ENCODE results near the gene GSG1. TPM values are rescaled to one million over a fixed set of nuclear protein-coding genes. Genes with fewer than 3 reads are reported as not detected.

Gene GSG1
- total RNA-seq, 1 experiment from 2014 or later, result not detected

DNA sequence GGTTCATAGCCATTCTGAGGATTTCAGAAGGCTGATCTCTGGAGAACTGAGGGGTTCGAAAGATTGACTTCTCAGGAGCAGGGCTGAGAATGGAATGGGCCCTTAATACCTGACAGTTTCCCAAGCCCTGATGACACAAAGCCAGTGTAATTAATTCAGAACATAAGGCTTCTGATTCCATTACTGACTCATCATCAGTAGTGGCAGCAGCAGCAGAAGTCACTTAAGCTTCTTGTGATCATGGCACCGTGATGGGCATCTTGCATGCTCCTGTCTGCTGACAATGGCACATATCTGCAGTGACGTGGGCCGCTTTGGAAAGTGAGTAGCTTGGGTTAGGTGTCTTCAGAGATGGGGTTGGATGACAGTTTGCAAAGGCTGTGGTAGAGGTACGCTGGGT, 38.2 kb upstream of the GSG1 start:
- intact Hi-C loops (cut with micrococcal nuclease), result no loop called here
- no peak overlapping the region for H2AFZ ChIP-seq (ENCODE audit: low read depth, low read length, poor library complexity, severe bottlenecking)
- ChIA-PET RAD21 (ENCODE audit: low non-redundant PET in 1 of 2, low total read pairs in 2 of 2, uncharacterized antibody in 2 of 2, unreplicated experiment in 2 of 2) (no interaction called here), POLR2A (no interaction called here), CTCF (no interaction called here)
- no peak overlapping the region for H3K4me3 ChIP-seq (replicated peaks in 1 of 2; ENCODE audit: low read depth in 1 of 2, low read length in 2 of 2)
- H3K4me1 ChIP-seq (ENCODE audit: control insufficient read depth in 1 of 2, insufficient read depth in 2 of 2, low read length in 2 of 2), result peaks cover 2 to 9% of the 10 kb centered on the region in 2 experiments; a peak in 3 of 4 replicates
- no peak for ATAC-seq
- H3K27ac ChIP-seq (ENCODE audit: low read depth, low read length), result no peak overlapping the region
- no peaks in the 10 kb centered on the region for H3K36me3 ChIP-seq (ENCODE audit: control insufficient read depth in 1 of 2, insufficient read depth in 2 of 2, low read length in 2 of 2)
- no peaks in the 10 kb centered on the region for H3K79me2 ChIP-seq (ENCODE audit: insufficient read depth, low read length)
- no peaks in the 10 kb centered on the region for H4K20me1 ChIP-seq (ENCODE audit: insufficient read depth)
- DNase-seq (ENCODE audit: low read depth, low spot score), result no peak
- TF ChIP-seq EZH2phosphoT487 (IDR thresholded peaks at IDR 0.05; ENCODE audit: borderline replicate concordance), result no peak
- TF ChIP-seq, protein P1, sequence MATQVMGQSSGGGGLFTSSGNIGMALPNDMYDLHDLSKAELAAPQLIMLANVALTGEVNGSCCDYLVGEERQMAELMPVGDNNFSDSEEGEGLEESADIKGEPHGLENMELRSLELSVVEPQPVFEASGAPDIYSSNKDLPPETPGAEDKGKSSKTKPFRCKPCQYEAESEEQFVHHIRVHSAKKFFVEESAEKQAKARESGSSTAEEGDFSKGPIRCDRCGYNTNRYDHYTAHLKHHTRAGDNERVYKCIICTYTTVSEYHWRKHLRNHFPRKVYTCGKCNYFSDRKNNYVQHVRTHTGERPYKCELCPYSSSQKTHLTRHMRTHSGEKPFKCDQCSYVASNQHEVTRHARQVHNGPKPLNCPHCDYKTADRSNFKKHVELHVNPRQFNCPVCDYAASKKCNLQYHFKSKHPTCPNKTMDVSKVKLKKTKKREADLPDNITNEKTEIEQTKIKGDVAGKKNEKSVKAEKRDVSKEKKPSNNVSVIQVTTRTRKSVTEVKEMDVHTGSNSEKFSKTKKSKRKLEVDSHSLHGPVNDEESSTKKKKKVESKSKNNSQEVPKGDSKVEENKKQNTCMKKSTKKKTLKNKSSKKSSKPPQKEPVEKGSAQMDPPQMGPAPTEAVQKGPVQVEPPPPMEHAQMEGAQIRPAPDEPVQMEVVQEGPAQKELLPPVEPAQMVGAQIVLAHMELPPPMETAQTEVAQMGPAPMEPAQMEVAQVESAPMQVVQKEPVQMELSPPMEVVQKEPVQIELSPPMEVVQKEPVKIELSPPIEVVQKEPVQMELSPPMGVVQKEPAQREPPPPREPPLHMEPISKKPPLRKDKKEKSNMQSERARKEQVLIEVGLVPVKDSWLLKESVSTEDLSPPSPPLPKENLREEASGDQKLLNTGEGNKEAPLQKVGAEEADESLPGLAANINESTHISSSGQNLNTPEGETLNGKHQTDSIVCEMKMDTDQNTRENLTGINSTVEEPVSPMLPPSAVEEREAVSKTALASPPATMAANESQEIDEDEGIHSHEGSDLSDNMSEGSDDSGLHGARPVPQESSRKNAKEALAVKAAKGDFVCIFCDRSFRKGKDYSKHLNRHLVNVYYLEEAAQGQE (IDR thresholded peaks at IDR 0.05; ENCODE audit: low read depth), result no peak
- TF ChIP-seq JUND (IDR thresholded peaks at IDR 0.05), result no peak
- no peak for TF ChIP-seq SRF (IDR thresholded peaks at IDR 0.05; ENCODE audit: low read depth)
- H3K4me2 ChIP-seq (ENCODE audit: low read length), result no peak overlapping the region
- no peak overlapping the region for H3K9ac ChIP-seq (ENCODE audit: low read length)
- no peaks in the 10 kb centered on the region for H3K27me3 ChIP-seq (ENCODE audit: insufficient read depth, low read length)
- no peaks in the 10 kb centered on the region for H3K9me3 ChIP-seq (ENCODE audit: control insufficient read depth in 1 of 2, insufficient read depth in 1 of 2, low read depth in 1 of 2, low read length in 2 of 2)
- no peaks in the 10 kb centered on the region for H3K9me2 ChIP-seq (ENCODE audit: insufficient read depth)
- no TSS peak for BruUV-seq (replicated peaks)

DNA sequence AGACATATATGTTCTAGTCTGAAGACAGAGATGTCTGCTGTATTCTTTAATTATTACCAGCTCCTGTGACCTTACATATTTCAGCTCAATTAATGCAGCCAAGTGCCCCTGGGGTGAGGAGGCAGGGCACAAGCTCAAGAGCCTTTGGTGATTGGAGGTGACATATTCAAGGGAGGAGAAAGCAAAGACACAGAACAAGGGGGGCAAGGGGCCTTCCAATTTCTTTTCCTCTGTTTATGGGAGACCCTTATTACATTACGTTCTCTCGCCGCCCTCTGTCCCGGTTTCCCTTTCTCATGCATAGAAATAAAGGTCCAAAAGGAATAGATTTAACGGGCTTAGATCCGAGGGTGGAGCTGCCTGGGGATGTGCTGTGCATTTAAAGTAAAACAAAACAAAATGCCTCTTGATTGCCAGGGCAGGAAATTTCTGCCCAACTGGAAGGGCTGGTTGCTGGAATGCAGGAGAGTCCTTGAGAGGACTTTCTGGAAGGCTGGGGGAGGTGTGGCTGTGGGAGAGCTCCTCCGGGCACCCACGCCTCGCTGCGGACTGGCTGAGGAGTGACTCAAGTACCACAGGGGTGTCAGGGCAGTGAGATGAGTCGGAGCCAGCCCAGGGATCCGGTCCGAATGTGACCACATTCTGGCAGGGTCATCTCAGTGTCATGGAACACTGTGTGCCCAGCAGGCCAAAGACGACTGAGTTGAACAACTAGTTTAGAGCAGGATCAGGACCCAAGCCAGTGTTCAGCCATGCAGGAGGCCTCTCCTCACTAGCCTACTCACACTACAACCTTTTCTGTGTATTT, 32.1 kb upstream of the GSG1 start:
- CTCF ChIA-PET, result no interaction called here
- Histone ChIP-seq H3K27me3 (ENCODE audit: insufficient read depth, low read length) (no peaks in the 10 kb centered on the region), H2AFZ (ENCODE audit: low read depth, low read length, poor library complexity, severe bottlenecking) (peak overlapping the region; percentile 50), H3K9me2 (ENCODE audit: insufficient read depth) (no peaks in the 10 kb centered on the region), H3K36me3 (ENCODE audit: control insufficient read depth in 1 of 2, insufficient read depth in 2 of 2, low read length in 2 of 2) (no peaks in the 10 kb centered on the region), H3K4me2 (ENCODE audit: low read length) (peak overlapping the region; percentile 59), H3K9ac (ENCODE audit: low read length) (peak overlapping the region; percentile 12; the same call in 1 of the 2 replicates), H3K9me3 (ENCODE audit: control insufficient read depth in 1 of 2, insufficient read depth in 1 of 2, low read depth in 1 of 2, low read length in 2 of 2) (no peaks in the 10 kb centered on the region), H3K4me3 (replicated peaks in 1 of 2; ENCODE audit: low read depth in 1 of 2, low read length in 2 of 2) (peak overlapping the region in 1 of 2 experiments; percentile 4; a peak in 3 of 4 replicates), H3K4me1 (ENCODE audit: control insufficient read depth in 1 of 2, insufficient read depth in 2 of 2, low read length in 2 of 2) (peaks cover 18 to 48% of the 10 kb centered on the region in 2 experiments), H3K27ac (ENCODE audit: low read depth, low read length) (peak overlapping the region; percentile 48; the same call in 1 of the 2 replicates), H4K20me1 (ENCODE audit: insufficient read depth) (no peaks in the 10 kb centered on the region), H3K79me2 (ENCODE audit: insufficient read depth, low read length) (no peaks in the 10 kb centered on the region)
- POLR2A ChIA-PET, result interaction anchor here (1.2 kb wide), 1 partner anchor 61 kb away, joined by 5 read pairs; the partner anchor contains the start of gene EMP1
- intact Hi-C loops (cut with micrococcal nuclease), result no loop called here
- RAD21 ChIA-PET (ENCODE audit: low non-redundant PET in 1 of 2, low total read pairs in 2 of 2, uncharacterized antibody in 2 of 2, unreplicated experiment in 2 of 2), result no interaction called here
- peak; percentile 47 for DNase-seq (ENCODE audit: low read depth, low spot score)
- peak; percentile 96 for ATAC-seq
- BruUV-seq (replicated peaks), result no TSS peak
- TF ChIP-seq CBX3 (IDR thresholded peaks at IDR 0.05; ENCODE audit: low read depth) (peak; percentile 63; the same call in 1 of the 2 replicates), POLR2AphosphoS5 (IDR thresholded peaks at IDR 0.05; ENCODE audit: low read depth, low read length) (peak; percentile 37; the same call in 1 of the 2 replicates), EZH2phosphoT487 (IDR thresholded peaks at IDR 0.05; ENCODE audit: borderline replicate concordance) (no peak), RAD21 (IDR thresholded peaks at IDR 0.05; ENCODE audit: low read depth) (peak; percentile 46; the same call in 1 of the 2 replicates), JUND (IDR thresholded peaks at IDR 0.05) (peak; percentile 42), ELF1 (IDR thresholded peaks at IDR 0.05; ENCODE audit: borderline replicate concordance, low read depth) (no peak), SIN3A (IDR thresholded peaks at IDR 0.05; ENCODE audit: low read depth) (no peak), ZNF274 (IDR thresholded peaks at IDR 0.05; ENCODE audit: low read depth, low read length) (no peak), EGR1 (IDR thresholded peaks at IDR 0.05; ENCODE audit: low read depth) (peak; percentile 74), CEBPB (IDR thresholded peaks at IDR 0.05; ENCODE audit: low read depth) (no peak), POLR2A (IDR thresholded peaks at IDR 0.05; ENCODE audit: borderline replicate concordance, extremely low read depth, insufficient read depth, insufficient read length) (no peak), TCF7L2 (IDR thresholded peaks at IDR 0.05; ENCODE audit: borderline replicate concordance, extremely low read depth, insufficient read depth, insufficient read length) (no peak), YY1 (IDR thresholded peaks at IDR 0.05; ENCODE audit: extremely low read depth, insufficient replicate concordance, low read depth, low read length) (no peak)
